Epithelial cell of umbilical artery (primary cell): ENCODE results near the gene IRAK3. TPM values are rescaled to one million over a fixed set of nuclear protein-coding genes. Genes with fewer than 3 reads are reported as not detected.

Experiments
- total RNA-seq: library from RNA; depleted of rRNA; stranded (reverse); fragments of >200 nt; gene quantifications from 2 replicates; pipeline ENCODE4 v1.2.3, GENCODE V29; 2014

Gene IRAK3, protein sequence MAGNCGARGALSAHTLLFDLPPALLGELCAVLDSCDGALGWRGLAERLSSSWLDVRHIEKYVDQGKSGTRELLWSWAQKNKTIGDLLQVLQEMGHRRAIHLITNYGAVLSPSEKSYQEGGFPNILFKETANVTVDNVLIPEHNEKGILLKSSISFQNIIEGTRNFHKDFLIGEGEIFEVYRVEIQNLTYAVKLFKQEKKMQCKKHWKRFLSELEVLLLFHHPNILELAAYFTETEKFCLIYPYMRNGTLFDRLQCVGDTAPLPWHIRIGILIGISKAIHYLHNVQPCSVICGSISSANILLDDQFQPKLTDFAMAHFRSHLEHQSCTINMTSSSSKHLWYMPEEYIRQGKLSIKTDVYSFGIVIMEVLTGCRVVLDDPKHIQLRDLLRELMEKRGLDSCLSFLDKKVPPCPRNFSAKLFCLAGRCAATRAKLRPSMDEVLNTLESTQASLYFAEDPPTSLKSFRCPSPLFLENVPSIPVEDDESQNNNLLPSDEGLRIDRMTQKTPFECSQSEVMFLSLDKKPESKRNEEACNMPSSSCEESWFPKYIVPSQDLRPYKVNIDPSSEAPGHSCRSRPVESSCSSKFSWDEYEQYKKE
- total RNA-seq = 4.9 and 10.0 TPM in 2 replicates

DNA sequence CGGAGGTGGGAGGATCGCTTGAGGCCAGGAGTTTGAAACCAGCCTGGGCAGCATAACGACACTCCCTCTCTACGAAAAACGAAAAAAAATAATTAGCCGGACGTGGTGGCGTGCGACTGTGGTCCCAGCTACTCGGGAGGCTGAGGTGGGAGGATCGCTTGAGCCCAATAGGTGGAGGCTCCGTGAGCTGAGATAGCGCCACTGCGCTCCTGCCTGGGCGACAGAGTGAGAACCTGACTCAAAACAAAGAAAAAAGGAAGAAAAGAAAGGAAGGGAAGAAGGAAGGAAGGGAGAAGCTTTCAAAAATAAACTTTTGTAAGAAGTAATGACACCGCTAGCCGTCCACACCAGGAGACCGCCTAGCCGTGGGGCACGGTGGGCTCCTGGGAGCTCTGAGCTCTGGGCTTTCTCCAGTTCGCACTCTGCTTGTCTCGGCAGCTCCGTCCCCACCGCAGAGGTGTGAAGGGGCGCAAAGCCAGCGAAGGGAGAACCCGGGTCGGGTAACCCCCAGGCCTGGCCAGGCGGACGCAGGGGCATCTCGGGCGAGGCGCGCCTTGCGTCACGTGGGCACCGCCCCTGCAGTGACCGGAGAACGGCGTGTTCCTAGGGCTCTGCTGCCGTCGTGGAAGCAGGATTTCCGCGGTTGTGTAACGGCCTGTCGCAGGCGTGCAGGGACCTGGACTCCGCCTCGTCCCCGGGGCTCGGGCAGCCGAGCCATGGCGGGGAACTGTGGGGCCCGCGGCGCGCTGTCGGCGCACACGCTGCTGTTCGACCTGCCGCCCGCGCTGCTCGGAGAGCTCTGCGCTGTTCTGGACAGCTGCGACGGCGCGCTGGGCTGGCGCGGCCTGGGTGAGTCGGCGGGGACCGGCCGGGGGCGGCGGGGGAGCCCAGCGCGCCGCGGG is at the start of gene IRAK3:
Gene IRAK3, plus strand, starts transcription at position 631 of the 902 bp plus-strand sequence. Its CDS starts 86 bp downstream, at position 717.

DNA sequence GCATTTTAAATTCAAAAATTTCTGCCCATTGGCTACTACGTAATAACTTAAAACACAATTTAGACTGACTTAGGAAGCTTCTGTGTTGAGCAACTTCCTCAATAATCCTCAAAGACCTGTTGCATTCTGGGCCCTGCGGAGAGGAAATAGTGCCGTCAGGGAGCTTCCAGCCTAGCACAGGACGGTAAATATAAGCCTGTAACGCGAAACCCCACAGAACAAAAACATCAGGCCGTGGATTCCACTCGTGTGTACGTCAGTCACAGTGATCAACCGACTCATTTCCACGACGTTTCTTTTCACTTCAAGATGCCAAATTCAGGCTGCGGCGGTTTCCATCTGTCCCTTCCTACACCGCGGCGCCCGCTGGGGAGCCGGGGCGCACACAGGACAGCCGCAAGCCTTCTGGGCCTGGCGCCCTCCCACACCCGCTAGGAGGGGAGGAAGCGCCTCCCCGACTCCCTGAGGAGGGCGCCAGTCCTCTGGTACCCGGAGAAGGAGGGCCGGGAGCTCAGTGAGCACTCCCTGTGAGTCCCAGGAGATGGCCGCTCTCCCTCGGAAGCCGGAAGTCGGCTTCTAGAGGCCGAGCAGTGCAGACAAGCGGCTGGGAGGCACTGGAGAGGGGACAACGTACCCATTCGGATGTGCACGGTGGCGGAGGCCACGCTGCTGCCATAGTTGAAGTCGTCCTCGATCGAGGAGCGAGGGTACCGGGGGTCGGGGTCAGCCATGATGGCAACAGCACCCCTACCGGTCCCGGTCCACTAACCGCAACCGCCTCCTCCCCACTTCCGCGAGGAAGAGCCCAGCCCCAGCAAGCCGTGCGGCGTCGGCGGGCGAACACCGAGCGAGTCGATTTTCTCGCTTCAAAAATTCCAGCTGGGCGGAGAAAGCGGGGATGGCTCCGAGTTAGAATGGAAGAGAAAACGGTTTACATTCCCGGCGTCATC is 19.5 kb upstream of the IRAK3 start, which contains the start of gene TMBIM4:
Gene TMBIM4, minus strand, starts transcription at position 776 of the 950 bp plus-strand sequence. Its CDS starts 45 bp downstream, at position 731.

DNA sequence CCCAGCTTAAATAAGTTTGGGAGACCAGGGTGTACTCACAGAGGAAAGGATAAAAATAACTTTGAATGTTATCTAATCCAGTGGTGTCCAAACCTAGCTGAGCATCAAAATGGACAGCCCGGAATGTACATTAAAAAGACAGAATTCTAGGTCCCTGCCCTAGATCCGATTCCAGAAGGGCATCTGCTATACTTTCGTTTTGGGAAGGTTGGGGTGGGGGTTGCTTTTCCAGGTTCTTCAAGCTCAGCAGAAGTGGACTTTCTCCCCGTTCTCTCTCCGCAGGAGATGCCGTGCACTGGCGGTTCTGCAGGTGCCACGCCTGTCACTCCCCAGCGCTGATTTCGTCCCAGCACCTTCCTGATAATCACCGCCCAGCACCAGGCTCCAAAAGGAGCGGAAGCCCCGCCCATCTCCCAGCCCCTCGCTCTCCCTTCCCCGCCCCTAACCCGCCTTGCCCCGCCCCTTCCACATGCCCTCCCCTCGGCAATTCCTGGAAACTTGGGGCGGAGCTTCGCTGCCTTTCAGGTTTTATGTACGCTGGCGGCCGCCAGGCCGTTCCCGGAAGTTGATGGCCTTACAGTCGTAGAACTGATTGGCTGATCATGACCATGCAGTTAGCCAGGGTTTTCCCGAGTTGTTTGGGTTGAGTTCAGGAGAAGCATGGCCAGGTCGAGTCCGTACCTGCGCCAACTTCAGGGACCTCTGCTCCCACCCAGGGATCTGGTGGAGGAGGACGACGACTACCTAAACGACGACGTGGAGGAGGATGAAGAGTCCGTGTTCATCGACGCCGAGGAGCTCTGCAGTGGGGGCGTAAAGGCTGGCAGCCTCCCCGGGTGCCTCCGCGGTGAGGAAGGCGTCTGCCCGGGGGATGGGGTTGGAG is 113.2 kb downstream of the IRAK3 start, which contains the start of gene HELB:
Gene HELB, plus strand, starts transcription at position 550 of the 883 bp plus-strand sequence. Its CDS starts 111 bp downstream, at position 661.

Other genes with a start within 250 kb of the IRAK3 start
- gene LLPH, start 58.5 kb upstream of the IRAK3 start, total RNA-seq = 3.9 and 5.0 TPM in 2 replicates
- gene TMBIM4, start 19.2 kb upstream of the IRAK3 start, total RNA-seq = 81.2 and 102 TPM in 2 replicates
- 1.6 and 5.5 TPM in 2 replicates for gene HELB, start 113.3 kb downstream of the IRAK3 start, total RNA-seq